22Rv1 (cell line): ENCODE data around the gene SERGEF.

ENCODE experiments used
- H3K27ac ChIP-seq: fragments of 450-650 bp; 2 replicates; pipeline ENCODE4 v1.5.1; 2017
- ZFX ChIP-seq: fragments of 450-650 bp; IDR thresholded peaks from 2 replicates; pipeline ENCODE4 v1.6.1; 2017; ENCODE audit warnings: antibody characterized with exemption, borderline replicate concordance
- TF ChIP-seq, protein P1 (sequence below): fragments of 450-650 bp; IDR thresholded peaks from 2 replicates; pipeline ENCODE4 v1.5.1; 2017; ENCODE audit warnings: mild to moderate bottlenecking

The SERGEF gene

DNA sequence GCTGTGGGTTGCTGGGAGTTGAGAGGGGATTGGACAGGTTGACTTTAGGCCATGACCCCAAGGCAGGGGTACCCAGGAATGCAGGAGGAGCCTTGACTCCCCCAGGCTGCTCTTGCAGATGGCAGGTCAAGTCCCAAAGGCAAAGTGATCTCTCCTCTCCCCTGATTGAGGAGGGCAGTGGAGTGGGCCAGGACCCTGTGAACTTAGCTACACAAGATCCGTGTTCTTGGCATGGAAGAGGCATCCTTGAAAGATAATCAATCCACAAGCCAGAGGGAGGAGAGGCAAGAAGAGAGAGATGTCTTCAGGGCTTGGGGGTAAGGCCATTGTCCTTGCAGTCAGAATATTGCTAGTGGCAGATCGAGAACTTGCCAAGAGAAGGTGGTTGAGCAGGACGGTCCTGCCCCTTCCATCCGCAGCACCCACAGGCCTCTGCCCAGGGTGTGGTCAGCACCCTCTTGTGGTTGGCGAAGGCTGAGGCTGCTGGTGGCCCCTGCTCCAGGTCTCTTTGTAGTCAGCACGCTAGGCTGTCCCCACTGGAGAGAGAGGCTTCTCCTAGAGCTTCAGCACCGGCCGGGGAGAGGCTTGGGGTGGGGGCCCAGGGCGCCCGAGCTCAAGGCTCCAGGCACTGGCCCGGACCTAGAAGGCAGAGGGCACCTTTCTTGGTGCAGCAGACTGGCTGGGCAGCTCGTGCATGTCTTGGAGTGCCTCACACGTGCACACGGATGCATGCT lies 232.8 kb downstream of the SERGEF start:
- TF ChIP-seq, protein P1, sequence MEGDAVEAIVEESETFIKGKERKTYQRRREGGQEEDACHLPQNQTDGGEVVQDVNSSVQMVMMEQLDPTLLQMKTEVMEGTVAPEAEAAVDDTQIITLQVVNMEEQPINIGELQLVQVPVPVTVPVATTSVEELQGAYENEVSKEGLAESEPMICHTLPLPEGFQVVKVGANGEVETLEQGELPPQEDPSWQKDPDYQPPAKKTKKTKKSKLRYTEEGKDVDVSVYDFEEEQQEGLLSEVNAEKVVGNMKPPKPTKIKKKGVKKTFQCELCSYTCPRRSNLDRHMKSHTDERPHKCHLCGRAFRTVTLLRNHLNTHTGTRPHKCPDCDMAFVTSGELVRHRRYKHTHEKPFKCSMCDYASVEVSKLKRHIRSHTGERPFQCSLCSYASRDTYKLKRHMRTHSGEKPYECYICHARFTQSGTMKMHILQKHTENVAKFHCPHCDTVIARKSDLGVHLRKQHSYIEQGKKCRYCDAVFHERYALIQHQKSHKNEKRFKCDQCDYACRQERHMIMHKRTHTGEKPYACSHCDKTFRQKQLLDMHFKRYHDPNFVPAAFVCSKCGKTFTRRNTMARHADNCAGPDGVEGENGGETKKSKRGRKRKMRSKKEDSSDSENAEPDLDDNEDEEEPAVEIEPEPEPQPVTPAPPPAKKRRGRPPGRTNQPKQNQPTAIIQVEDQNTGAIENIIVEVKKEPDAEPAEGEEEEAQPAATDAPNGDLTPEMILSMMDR, result 0 out of 2 replicates have a peak, but pooled peaks have one; percentile 15
- no peak for TF ChIP-seq ZFX
- no peak overlapping the region for H3K27ac ChIP-seq

DNA sequence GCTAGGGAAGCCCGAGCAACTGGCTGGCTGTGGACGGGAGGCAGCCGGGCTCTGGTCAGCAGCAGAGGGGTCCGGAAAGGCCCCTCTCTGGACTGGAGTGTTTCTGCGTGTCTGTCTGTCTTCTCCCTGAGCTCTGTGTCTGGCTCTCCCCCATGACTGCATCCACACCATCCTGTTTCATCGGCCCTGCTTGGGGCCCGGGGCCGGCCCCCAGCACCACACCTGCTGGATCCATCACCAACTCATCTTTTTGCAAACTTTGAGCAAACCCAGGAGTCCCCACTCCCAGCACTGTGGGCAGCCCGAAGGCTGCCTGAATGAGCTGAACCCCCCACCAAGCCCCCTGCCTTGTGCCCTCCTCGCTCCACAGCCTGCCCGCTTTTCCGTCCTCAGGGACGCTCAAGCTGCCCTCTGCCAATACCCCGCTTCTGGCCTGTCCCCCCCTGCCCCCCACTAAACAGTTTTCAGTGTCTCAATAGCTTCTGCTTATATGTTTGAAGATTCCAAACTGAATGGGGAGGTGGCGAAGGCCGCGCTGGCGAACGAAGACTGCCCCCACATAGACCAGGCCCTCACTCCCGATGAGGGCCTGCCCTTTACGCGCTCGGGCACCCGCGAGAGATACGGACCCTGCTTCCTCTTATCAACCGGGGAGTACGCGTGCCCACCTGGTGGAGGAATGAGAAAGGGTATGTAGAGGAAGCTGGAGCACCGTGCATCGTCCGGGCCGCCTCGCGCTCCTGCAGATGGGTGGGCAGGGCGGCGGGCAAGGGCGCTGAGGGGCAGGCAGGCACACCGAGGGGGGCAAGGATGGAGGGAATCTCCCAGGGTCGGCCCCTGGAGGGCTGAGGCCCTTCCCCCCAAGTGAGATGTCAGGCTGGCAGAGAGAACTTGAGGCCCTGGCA lies 233.6 kb downstream of the SERGEF start:
- TF ChIP-seq ZFX, result no peak
- TF ChIP-seq, protein P1, result no peak
- H3K27ac ChIP-seq, result no peak overlapping the region

DNA sequence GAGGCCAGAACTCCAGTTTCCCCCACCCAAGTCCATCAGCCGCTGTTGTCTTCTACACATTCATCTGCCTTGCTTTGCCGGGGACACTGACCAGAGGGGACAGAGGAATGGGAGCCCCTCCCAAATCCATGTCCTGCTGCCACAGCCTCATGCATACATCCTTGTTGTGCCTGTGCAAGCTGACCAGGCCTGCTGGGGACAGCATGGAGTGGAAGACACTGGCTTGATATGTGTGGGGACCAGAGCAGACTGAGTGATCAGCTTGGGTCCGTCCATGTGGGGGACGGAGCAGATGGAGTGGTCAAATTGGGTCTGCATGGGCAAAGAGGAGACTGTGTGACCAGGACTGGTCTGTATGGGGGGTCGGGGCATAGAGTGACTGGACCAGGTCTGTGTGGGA lies 234.5 kb downstream of the SERGEF start:
- no peak for TF ChIP-seq ZFX
- TF ChIP-seq, protein P1, result no peak
- no peak overlapping the region for H3K27ac ChIP-seq

DNA sequence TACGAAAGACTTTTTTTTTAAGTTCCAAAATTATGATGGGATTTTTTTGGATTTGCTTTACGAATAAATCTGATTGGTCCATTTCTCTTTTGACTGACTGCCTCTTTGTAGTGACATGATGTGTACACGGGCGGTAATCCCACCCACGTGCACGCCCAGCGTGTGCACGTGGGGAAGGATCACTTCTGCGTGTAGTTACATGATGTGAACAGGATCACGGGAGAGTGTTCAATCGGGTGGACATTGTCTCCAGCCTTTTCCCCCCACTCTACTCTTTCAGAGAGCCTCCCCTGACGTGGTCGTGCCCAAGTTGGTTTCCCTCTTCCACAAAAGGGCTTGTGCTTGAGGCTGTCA lies 235.1 kb downstream of the SERGEF start:
- no peak overlapping the region for H3K27ac ChIP-seq
- TF ChIP-seq, protein P1, result no peak
- no peak for TF ChIP-seq ZFX

DNA sequence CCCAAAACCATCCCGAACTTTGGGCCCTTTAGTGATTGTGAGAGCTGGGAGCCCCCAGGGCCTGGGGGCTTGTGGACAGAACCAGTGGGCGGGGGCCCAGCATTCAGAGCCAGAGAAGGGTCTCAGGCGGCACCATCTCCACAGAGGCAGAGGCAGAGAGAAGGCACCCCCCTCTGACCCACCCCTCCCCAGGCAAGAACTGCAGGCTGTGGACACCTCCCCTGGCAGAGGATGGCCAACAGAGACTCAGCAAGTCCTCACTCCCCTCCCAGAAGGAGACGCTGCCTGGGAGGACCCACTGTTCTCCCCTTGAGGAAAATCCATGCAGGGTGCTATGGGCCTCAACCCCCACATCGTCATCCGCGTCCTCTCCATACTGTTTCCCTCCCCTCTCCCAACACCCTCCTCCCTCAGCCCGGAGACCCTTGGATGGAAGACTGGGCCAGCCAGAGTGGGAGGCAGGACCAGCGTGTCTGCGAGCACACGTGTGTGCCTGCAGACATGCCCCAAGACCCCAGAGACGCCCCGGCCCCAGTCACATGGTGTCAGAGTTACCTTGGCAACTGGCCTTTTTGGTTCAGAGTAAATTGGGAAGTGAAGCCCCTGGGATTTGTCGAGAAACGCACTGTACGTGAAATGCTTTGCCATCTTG lies 235.6 kb downstream of the SERGEF start:
- TF ChIP-seq, protein P1, result no peak
- no peak for TF ChIP-seq ZFX
- no peak overlapping the region for H3K27ac ChIP-seq

DNA sequence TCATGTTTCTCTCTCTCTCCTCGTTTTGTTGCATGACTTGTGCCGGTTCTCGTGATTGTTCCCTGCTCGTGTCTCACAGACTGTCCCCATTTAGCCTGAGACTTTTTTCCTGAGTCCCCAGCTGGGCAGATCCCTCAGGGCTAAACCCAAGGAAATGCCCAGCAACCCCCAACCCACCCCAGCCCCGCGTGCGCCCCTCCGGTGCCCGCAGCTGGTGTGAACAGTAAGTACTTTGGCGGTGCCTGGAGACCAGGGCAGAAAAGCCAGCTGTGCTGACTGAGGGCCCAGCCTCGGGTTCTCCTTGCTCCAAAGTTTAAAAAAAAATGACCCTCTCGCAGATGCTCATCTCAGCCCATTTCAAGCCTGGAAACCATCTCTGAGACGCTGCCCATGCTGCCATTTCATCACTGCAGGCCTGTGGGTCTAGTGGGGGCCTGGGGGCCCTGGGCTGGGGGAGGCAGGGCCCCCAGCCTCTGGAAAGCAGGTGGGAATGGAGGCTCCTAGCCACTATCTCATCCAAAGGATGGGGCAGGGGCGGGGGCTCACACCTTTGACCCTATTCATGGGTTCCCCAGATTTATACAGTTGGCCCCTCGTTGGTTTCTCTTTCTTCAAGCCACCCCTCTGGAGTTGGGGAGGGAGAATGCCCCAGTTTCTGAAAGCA lies 236.5 kb downstream of the SERGEF start:
- H3K27ac ChIP-seq, result no peak overlapping the region
- TF ChIP-seq ZFX, result no peak
- TF ChIP-seq, protein P1, result no peak
